Measurements from ENCODE around the gene ADCY7. TPM values are rescaled to one million over a fixed set of nuclear protein-coding genes. Genes with fewer than 3 reads are reported as not detected.

Gene ADCY7
- total and polyA plus RNA-seq, 2 of the 4 experiments (the other 2 are of a cell fraction), result 15.2 to 17.1 TPM

GRCh38 chr16:50248845-50249244 is 17.5 kb upstream of the ADCY7 start:
- Histone ChIP-seq H2AK9ac (replicated peaks; ENCODE audit: low read depth, low read length, poor library complexity) (no peak overlapping the region), H3K27me3 (ENCODE audit: control insufficient read depth, insufficient read depth, low read length) (peaks cover 30% of the 10 kb centered on the region), H4K5ac (ENCODE audit: low read depth, low read length) (no peak overlapping the region), H2BK120ac (ENCODE audit: low read depth, low read length) (no peak overlapping the region), H4K91ac (ENCODE audit: insufficient read depth, low read depth, low read length) (no peak overlapping the region), H3K36me3 (ENCODE audit: control insufficient read depth, insufficient read depth, low read length) (no peaks in the 10 kb centered on the region), H3K4ac (ENCODE audit: low read depth, low read length) (no peak overlapping the region), H3K9me3 (ENCODE audit: control insufficient read depth, insufficient read depth, low read length) (no peaks in the 10 kb centered on the region), H2BK20ac (ENCODE audit: low read depth, low read length) (no peak overlapping the region), H3K4me3 (ENCODE audit: insufficient read depth, low read depth, low read length) (no peak overlapping the region), H4K20me1 (ENCODE audit: insufficient read depth, low read length) (no peaks in the 10 kb centered on the region; the same call in 1 of the 2 replicates), H3K4me1 (ENCODE audit: control insufficient read depth, insufficient read depth, low read length) (peaks cover 14% of the 10 kb centered on the region), H2BK15ac (ENCODE audit: low read depth, low read length) (no peak overlapping the region), H3K14ac (replicated peaks; ENCODE audit: low read depth, low read length) (no peak overlapping the region), H2AFZ (replicated peaks; ENCODE audit: low read length, poor library complexity) (no peak overlapping the region), H3K79me1 (ENCODE audit: low read depth in 1 of 2, low read length in 2 of 2) (no peaks in the 10 kb centered on the region), H3K9ac (ENCODE audit: low read depth, low read length) (no peak overlapping the region), H3K18ac (ENCODE audit: low read depth, low read length) (no peak overlapping the region), H4K8ac (ENCODE audit: low read depth in 2 of 2, low read length in 2 of 2) (no peak overlapping the region), H3K23ac (ENCODE audit: low read depth, low read length) (no peak overlapping the region), H2BK5ac (ENCODE audit: low read depth, low read length, poor library complexity, severe bottlenecking) (no peak overlapping the region), H3K27ac (ENCODE audit: insufficient read depth, low read length) (no peak overlapping the region), H3K4me2 (ENCODE audit: low read depth, low read length) (no peak overlapping the region), H3K9me1 (ENCODE audit: insufficient read depth, low read length) (peaks cover 4% of the 10 kb centered on the region; the same call in 1 of the 2 replicates), H3K56ac (ENCODE audit: extremely low read depth, insufficient read depth, low read length) (no peak overlapping the region), H2AK5ac (ENCODE audit: low read depth, low read length) (no peak overlapping the region)
- intact Hi-C loops (cut with micrococcal nuclease), result no loop called here
- ATAC-seq (ENCODE audit: low read depth) (no peak), DNase-seq (no peak)
- CTCF ChIA-PET, result no interaction called here
- dilution Hi-C loops (cut with HindIII; ENCODE audit: low sequenced_read_pairs, unreplicated experiment), result no loop called here
- POLR2A ChIA-PET (ENCODE audit: unreplicated experiment), result no interaction called here
- TF ChIP-seq USF2 (IDR thresholded peaks at IDR 0.05; ENCODE audit: low read depth, low read length) (no peak), MAZ (IDR thresholded peaks at IDR 0.05; ENCODE audit: borderline replicate concordance, low read depth, low read length) (no peak), POLR2A (IDR thresholded peaks at IDR 0.05; ENCODE audit: low read depth, low read length) (no peak), RFX5 (IDR thresholded peaks at IDR 0.05; ENCODE audit: low read depth, low read length) (no peak), BHLHE40 (IDR thresholded peaks at IDR 0.05; ENCODE audit: low read depth, low read length) (no peak), NFE2L2 (IDR thresholded peaks at IDR 0.05; ENCODE audit: low read depth, low read length) (no peak), RCOR1 (IDR thresholded peaks at IDR 0.05; ENCODE audit: insufficient replicate concordance, low read length) (no peak), MAFK (IDR thresholded peaks at IDR 0.05; ENCODE audit: low read depth, low read length) (no peak), MXI1 (IDR thresholded peaks at IDR 0.05; ENCODE audit: borderline replicate concordance, low read depth, low read length) (no peak), FOS (IDR thresholded peaks at IDR 0.05; ENCODE audit: low read depth, low read length) (no peak), RAD21 (IDR thresholded peaks at IDR 0.05; ENCODE audit: low read length) (no peak), CHD1 (IDR thresholded peaks at IDR 0.05; ENCODE audit: low read depth, low read length) (no peak), CEBPB (IDR thresholded peaks at IDR 0.05; ENCODE audit: low read depth, low read length) (no peak), SMC3 (IDR thresholded peaks at IDR 0.05; ENCODE audit: low read depth, low read length) (no peak)
- TF ChIP-seq, protein P1, sequence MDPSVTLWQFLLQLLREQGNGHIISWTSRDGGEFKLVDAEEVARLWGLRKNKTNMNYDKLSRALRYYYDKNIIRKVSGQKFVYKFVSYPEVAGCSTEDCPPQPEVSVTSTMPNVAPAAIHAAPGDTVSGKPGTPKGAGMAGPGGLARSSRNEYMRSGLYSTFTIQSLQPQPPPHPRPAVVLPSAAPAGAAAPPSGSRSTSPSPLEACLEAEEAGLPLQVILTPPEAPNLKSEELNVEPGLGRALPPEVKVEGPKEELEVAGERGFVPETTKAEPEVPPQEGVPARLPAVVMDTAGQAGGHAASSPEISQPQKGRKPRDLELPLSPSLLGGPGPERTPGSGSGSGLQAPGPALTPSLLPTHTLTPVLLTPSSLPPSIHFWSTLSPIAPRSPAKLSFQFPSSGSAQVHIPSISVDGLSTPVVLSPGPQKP (IDR thresholded peaks at IDR 0.05; ENCODE audit: borderline replicate concordance, low read depth, low read length), result no peak
- TF ChIP-seq, protein P2, sequence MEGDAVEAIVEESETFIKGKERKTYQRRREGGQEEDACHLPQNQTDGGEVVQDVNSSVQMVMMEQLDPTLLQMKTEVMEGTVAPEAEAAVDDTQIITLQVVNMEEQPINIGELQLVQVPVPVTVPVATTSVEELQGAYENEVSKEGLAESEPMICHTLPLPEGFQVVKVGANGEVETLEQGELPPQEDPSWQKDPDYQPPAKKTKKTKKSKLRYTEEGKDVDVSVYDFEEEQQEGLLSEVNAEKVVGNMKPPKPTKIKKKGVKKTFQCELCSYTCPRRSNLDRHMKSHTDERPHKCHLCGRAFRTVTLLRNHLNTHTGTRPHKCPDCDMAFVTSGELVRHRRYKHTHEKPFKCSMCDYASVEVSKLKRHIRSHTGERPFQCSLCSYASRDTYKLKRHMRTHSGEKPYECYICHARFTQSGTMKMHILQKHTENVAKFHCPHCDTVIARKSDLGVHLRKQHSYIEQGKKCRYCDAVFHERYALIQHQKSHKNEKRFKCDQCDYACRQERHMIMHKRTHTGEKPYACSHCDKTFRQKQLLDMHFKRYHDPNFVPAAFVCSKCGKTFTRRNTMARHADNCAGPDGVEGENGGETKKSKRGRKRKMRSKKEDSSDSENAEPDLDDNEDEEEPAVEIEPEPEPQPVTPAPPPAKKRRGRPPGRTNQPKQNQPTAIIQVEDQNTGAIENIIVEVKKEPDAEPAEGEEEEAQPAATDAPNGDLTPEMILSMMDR (conservative IDR thresholded peaks at IDR 0.05; ENCODE audit: low read depth, low read length), result no peak
- in situ Hi-C loops (cut with MboI; ENCODE audit: low sequenced_read_pairs), result no loop called here
- 96% methylated on average over 4 of the region's 8 CpGs; no CpG with 5 or more reads in 1 of the 2 experiments for WGBS, 2 experiments (ENCODE audit: extremely low coverage in 2 of 2, insufficient read length in 1 of 2)
- BruUV-seq (replicated peaks), result no TSS peak

All from IMR-90 (cell line).